ENCODE measurements around the gene FAF2.
"Not testable (repeated sequence)": the region's sequence is repeated elsewhere in the genome, so short reads cannot be mapped to it uniquely, and the experiment has no call there.

Gene FAF2

DNA sequence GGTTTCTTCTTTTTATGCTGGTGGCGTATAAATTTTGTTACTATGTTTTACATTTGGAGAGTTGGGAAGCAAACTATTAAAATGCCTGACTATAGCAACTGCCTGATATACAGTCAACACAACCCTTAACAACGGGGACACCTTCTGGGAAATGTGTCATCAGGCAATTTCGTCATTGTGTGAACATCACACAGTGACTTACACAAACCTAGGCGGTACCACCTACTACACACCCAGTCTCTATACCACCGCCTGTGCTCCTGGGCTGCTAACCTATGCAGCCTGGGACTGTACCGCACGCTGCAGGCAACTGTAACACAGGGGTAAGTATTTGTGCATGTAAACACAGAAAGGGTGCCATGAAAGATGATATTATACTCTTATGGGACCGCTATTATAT lies 99.6 kb downstream of the FAF2 start:
- no peak for DNase-seq

GRCh38 chr5:176548967-176549444 lies 100.8 kb downstream of the FAF2 start, which contains the start of gene CDHR2:
CDHR2 (plus strand) TSS chr5:176549342; CDS start chr5:176565353, 16,011 bp downstream.
- no peak for DNase-seq

DNA sequence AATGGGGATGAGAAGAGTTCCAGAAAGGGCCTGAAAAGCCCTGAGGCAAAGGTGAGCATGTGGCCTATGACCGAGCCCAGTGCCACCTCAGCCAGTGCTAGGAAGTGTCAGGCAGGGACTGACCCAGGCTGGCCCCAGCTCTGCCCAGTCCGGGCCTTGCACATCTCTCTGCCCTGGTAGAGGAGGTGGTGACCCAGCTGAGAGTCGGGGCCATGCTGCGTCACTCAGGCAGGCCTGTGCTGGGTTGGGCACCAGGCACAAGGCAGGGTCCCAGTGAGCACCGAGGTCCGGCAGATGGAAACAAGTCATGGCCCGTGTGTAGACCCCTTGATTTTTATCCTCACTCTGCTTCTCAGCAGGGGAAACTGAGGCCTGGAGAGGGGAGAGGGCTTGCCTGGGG lies 101.7 kb downstream of the FAF2 start:
- no peak for DNase-seq

GRCh38 chr5:176550275-176550831 lies 102.2 kb downstream of the FAF2 start:
- no peak for DNase-seq

- DNase-seq = not testable (repeated sequence)
Measured at GRCh38 chr5:176550937-176551336, 102.8 kb downstream of the FAF2 start.

- DNase-seq = no peak
Measured at GRCh38 chr5:176552332-176552869, 104.2 kb downstream of the FAF2 start.

GRCh38 chr5:176553260-176554085 lies 105.3 kb downstream of the FAF2 start:
- no peak for DNase-seq

- DNase-seq = no peak
Measured at GRCh38 chr5:176557846-176558245, 109.7 kb downstream of the FAF2 start.

Data from activated CD4-positive, alpha-beta T cell treated with anti-CD3 and anti-CD28 coated beads, Interleukin-2, amount 50 U/mL, for 48 hours (primary cell).